Fibroblast of lung (primary cell): Measurements from ENCODE around the gene SPATA4. TPM values are rescaled to one million over a fixed set of nuclear protein-coding genes. Genes with fewer than 3 reads are reported as not detected.

ENCODE experiments used
- DNase-seq, 2 donors: peaks; one replicate each; pipeline versions ENCODE4 v3.0.0 to v3.0.0-alpha.2; 2010; ENCODE audit warnings: low read depth in 2 of 2
- H2AFZ ChIP-seq: 2 replicates; pipeline ENCODE4 v1.5.1; 2012; ENCODE audit warnings: low read length, control low read depth, inconsistent platforms
- H3K27ac ChIP-seq: 2 replicates; pipeline ENCODE4 v1.5.1; 2011; ENCODE audit warnings: low read length, control low read depth; ENCODE audit not compliant: insufficient read depth
- H3K27me3 ChIP-seq: 2 replicates; pipeline ENCODE4 v1.5.1; 2011; ENCODE audit warnings: mild to moderate bottlenecking, low read length; ENCODE audit not compliant: control insufficient read depth, insufficient read depth
- H3K36me3 ChIP-seq: 2 replicates; pipeline ENCODE4 v1.5.1; 2011; ENCODE audit warnings: low read length; ENCODE audit not compliant: control insufficient read depth, insufficient read depth
- H3K4me1 ChIP-seq: 2 replicates; pipeline ENCODE4 v1.5.1; 2011; ENCODE audit warnings: low read length; ENCODE audit not compliant: control insufficient read depth, insufficient read depth; ENCODE audit errors: extremely low read depth
- H3K4me2 ChIP-seq: 2 replicates; pipeline ENCODE4 v1.5.1; 2011; ENCODE audit warnings: low read length, control low read depth; ENCODE audit not compliant: insufficient read depth; ENCODE audit errors: extremely low read depth
- H3K4me3 ChIP-seq, 4 experiments: fragments of 200-600 bp in 1 of 4; sonication (generic) in 1 of 4; replicated peaks in 1 of 4; 2 replicates each; pipeline ENCODE4 v1.5.1; 2011 to 2016; ENCODE audit warnings: low read length in 4 of 4, low read depth in 3 of 4, mild to moderate bottlenecking in 3 of 4, control low read depth in 2 of 4, inconsistent platforms in 1 of 4, mixed read lengths in 1 of 4; ENCODE audit not compliant: insufficient read depth in 1 of 4; ENCODE audit errors: control extremely low read depth in 1 of 4
- H3K79me2 ChIP-seq: 2 replicates; pipeline ENCODE4 v1.5.1; 2012; ENCODE audit warnings: mild to moderate bottlenecking, low read length, inconsistent platforms; ENCODE audit not compliant: control insufficient read depth, insufficient read depth
- H3K9ac ChIP-seq: 2 replicates; pipeline ENCODE4 v1.5.1; 2011; ENCODE audit warnings: mild to moderate bottlenecking, low read length, control low read depth; ENCODE audit not compliant: insufficient read depth
- H3K9me3 ChIP-seq: 2 replicates; pipeline ENCODE4 v1.5.1; 2012; ENCODE audit warnings: low read depth, low read length; ENCODE audit not compliant: control insufficient read depth, insufficient read depth
- H4K20me1 ChIP-seq: 2 replicates; pipeline ENCODE4 v1.5.1; 2011; ENCODE audit warnings: low read length; ENCODE audit not compliant: control insufficient read depth, insufficient read depth; ENCODE audit errors: extremely low read depth
- CTCF ChIP-seq, 2 donors: IDR thresholded peaks in 1 of 2; conservative IDR thresholded peaks in 1 of 2; 1 replicate in 1 of 2; 2 replicates in 1 of 2; pipeline ENCODE4 v1.5.1; 2011 to 2012; ENCODE audit warnings: low read length in 2 of 2, control low read depth in 1 of 2, inconsistent platforms in 1 of 2, low read depth in 1 of 2, mild to moderate bottlenecking in 1 of 2
- EZH2 ChIP-seq: IDR thresholded peaks from 2 replicates; pipeline ENCODE4 v1.5.1; 2012; ENCODE audit warnings: low read length, control low read depth, mild to moderate bottlenecking; ENCODE audit errors: missing control alignments
- polyA plus RNA-seq, 2 donors: library from polyadenylated mRNA; depleted of rRNA in 1 of 2; stranded (reverse) in 1 of 2; unstranded in 1 of 2; fragments of >200 nt; gene quantifications; 2 replicates each; pipeline ENCODE4 v1.2.1, GENCODE V29; 2011 to 2012; ENCODE audit warnings: missing spikeins in 1 of 2
- total RNA-seq: library from RNA; depleted of rRNA; stranded (reverse); fragments of >200 nt; gene quantifications from 2 replicates; pipeline ENCODE4 v1.2.1, GENCODE V29; 2014

SPATA4 gene
- total and polyA plus RNA-seq, 2 donors (not counting 1 experiment from before 2014, with no cell fraction given): 0.09 to 0.66 TPM

GRCh38 chr4:176207839-176208238, 12.5 kb upstream of the SPATA4 start:
- no peak overlapping the region for H3K27ac ChIP-seq
- no peak for DNase-seq
- no peaks in the 10 kb centered on the region for H3K79me2 ChIP-seq
- H3K9me3 ChIP-seq: no peaks in the 10 kb centered on the region
- H3K9ac ChIP-seq: no peak overlapping the region
- no peak overlapping the region for H3K4me2 ChIP-seq
- no peaks in the 10 kb centered on the region for H3K27me3 ChIP-seq
- no peak for TF ChIP-seq EZH2
- no peaks in the 10 kb centered on the region for H4K20me1 ChIP-seq
- no peaks in the 10 kb centered on the region for H3K36me3 ChIP-seq
- H2AFZ ChIP-seq: no peak overlapping the region
- H3K4me3 ChIP-seq: no peak overlapping the region
- H3K4me1 ChIP-seq: no peaks in the 10 kb centered on the region

- no peak overlapping the region for H2AFZ ChIP-seq
- no peak overlapping the region for H3K9ac ChIP-seq
- DNase-seq: no peak
- H3K4me2 ChIP-seq: no peak overlapping the region
- H4K20me1 ChIP-seq: no peaks in the 10 kb centered on the region
- H3K36me3 ChIP-seq: no peaks in the 10 kb centered on the region
- no peaks in the 10 kb centered on the region for H3K4me1 ChIP-seq
- H3K27me3 ChIP-seq: no peaks in the 10 kb centered on the region
- no peaks in the 10 kb centered on the region for H3K9me3 ChIP-seq
- H3K4me3 ChIP-seq: no peak overlapping the region
- no peaks in the 10 kb centered on the region for H3K79me2 ChIP-seq
- TF ChIP-seq CTCF (conservative IDR thresholded peaks at IDR 0.05 in 1 of 2, IDR thresholded peaks at IDR 0.05 in 1 of 2; ENCODE audit: low read depth in 1 of 2, low read length in 2 of 2) (no peak), EZH2 (no peak)
- H3K27ac ChIP-seq: no peak overlapping the region
Observed at GRCh38 chr4:176205299-176205698, 9.9 kb upstream of the SPATA4 start.

- H3K4me3 ChIP-seq: no peak overlapping the region
- H3K9ac ChIP-seq: no peak overlapping the region
- H3K4me2 ChIP-seq: no peak overlapping the region
- no peaks in the 10 kb centered on the region for H3K79me2 ChIP-seq
- H3K4me1 ChIP-seq: peaks cover 5% of the 10 kb centered on the region
- H3K36me3 ChIP-seq: no peaks in the 10 kb centered on the region
- H3K9me3 ChIP-seq: no peaks in the 10 kb centered on the region
- H3K27me3 ChIP-seq: no peaks in the 10 kb centered on the region
- no peak for TF ChIP-seq CTCF (conservative IDR thresholded peaks at IDR 0.05 in 1 of 2, IDR thresholded peaks at IDR 0.05 in 1 of 2; ENCODE audit: low read depth in 1 of 2, low read length in 2 of 2)
- DNase-seq: no peak
- no peak overlapping the region for H2AFZ ChIP-seq
- H4K20me1 ChIP-seq: no peaks in the 10 kb centered on the region
- no peak overlapping the region for H3K27ac ChIP-seq
Observed at GRCh38 chr4:176198316-176198903, 3.0 kb upstream of the SPATA4 start.
